ENCODE data around the gene PCMTD2.
"Not testable (repeated sequence)": the region's sequence is repeated elsewhere in the genome, so short reads cannot be mapped to it uniquely, and the experiment has no call there.

The PCMTD2 gene

GRCh38 chr20:64313761-64314160, 58.2 kb downstream of the PCMTD2 start:
- not testable (repeated sequence) for DNase-seq

GRCh38 chr20:64315381-64315780, 59.8 kb downstream of the PCMTD2 start:
- not testable (repeated sequence) for DNase-seq

- DNase-seq = not testable (repeated sequence)
Observed at GRCh38 chr20:64315884-64316283, 60.3 kb downstream of the PCMTD2 start.

GRCh38 chr20:64316415-64317083, 61.0 kb downstream of the PCMTD2 start:
- DNase-seq = peak; percentile 1

- DNase-seq = not testable (repeated sequence)
Observed at GRCh38 chr20:64317331-64317730, 61.8 kb downstream of the PCMTD2 start.

GRCh38 chr20:64318056-64318455, 62.5 kb downstream of the PCMTD2 start:
- not testable (repeated sequence) for DNase-seq

GRCh38 chr20:64322031-64322789, 66.7 kb downstream of the PCMTD2 start:
- not testable (repeated sequence) for DNase-seq

All from kidney glomerular epithelial cell (primary cell).